Keratinocyte (primary cell): ENCODE results near the gene NFYB. TPM values are rescaled to one million over a fixed set of nuclear protein-coding genes. Genes with fewer than 3 reads are reported as not detected.

ENCODE experiments used
- DNase-seq: peaks from one replicate; pipeline ENCODE4 v3.0.0-alpha.2; 2011; ENCODE audit warnings: low read depth, missing footprints, low spot score
- FAIRE-seq: peaks from 2 replicates; lab custom pipeline; 2011; peaks lifted over from hg19 to GRCh38; lab: Jason Lieb, UNC
- H2AFZ ChIP-seq: 2 replicates; pipeline ENCODE4 v1.6.0; 2012; ENCODE audit warnings: low read length, control low read depth, inconsistent platforms; ENCODE audit not compliant: control insufficient read depth
- H3K27ac ChIP-seq: 2 replicates; pipeline ENCODE4 v1.5.1; 2011; ENCODE audit warnings: low read length; ENCODE audit not compliant: control insufficient read depth, insufficient read depth
- H3K27me3 ChIP-seq: 3 replicates; pipeline ENCODE4 v1.6.0; 2011; ENCODE audit warnings: low read length; ENCODE audit not compliant: control insufficient read depth, insufficient read depth; ENCODE audit errors: extremely low read depth
- H3K36me3 ChIP-seq, 2 experiments: 2 replicates in 1 of 2; 3 replicates in 1 of 2; pipeline ENCODE4 v1.5.1; 2011; ENCODE audit warnings: low read length in 2 of 2, mild to moderate bottlenecking in 1 of 2; ENCODE audit not compliant: control insufficient read depth in 2 of 2, insufficient read depth in 2 of 2; ENCODE audit errors: extremely low read depth in 1 of 2
- H3K4me1 ChIP-seq: 3 replicates; pipeline ENCODE4 v1.5.1; 2011; ENCODE audit warnings: low read length; ENCODE audit not compliant: control insufficient read depth, insufficient read depth; ENCODE audit errors: extremely low read depth
- H3K4me2 ChIP-seq: 3 replicates; pipeline ENCODE4 v1.6.0; 2011; ENCODE audit warnings: low read depth, low read length; ENCODE audit not compliant: control insufficient read depth, insufficient read depth; ENCODE audit errors: extremely low read depth
- H3K4me3 ChIP-seq, 3 experiments: fragments of 200-600 bp in 1 of 3; sonication (generic) in 1 of 3; 2 replicates in 2 of 3; 3 replicates in 1 of 3; pipeline ENCODE4 v1.5.1; 2011 to 2016; ENCODE audit warnings: low read length in 3 of 3, mild to moderate bottlenecking in 3 of 3, control low read depth in 2 of 3, inconsistent platforms in 1 of 3, low read depth in 1 of 3, mixed read lengths in 1 of 3, mixed run types in 1 of 3, moderate library complexity in 1 of 3; ENCODE audit not compliant: control insufficient read depth in 2 of 3, insufficient read depth in 2 of 3; ENCODE audit errors: extremely low read depth in 1 of 3
- H3K79me2 ChIP-seq: 2 replicates; pipeline ENCODE4 v1.6.0; 2012; ENCODE audit warnings: low read length; ENCODE audit not compliant: control insufficient read depth, insufficient read depth
- H3K9ac ChIP-seq: 3 replicates; pipeline ENCODE4 v1.6.0; 2011; ENCODE audit warnings: low read length; ENCODE audit not compliant: control insufficient read depth, insufficient read depth; ENCODE audit errors: extremely low read depth
- H3K9me1 ChIP-seq: 3 replicates; pipeline ENCODE4 v1.6.0; 2011; ENCODE audit warnings: low read length; ENCODE audit not compliant: control insufficient read depth, insufficient read depth; ENCODE audit errors: extremely low read depth
- H3K9me3 ChIP-seq: 2 replicates; pipeline ENCODE4 v1.5.1; 2012; ENCODE audit warnings: low read depth, low read length; ENCODE audit not compliant: control insufficient read depth
- H4K20me1 ChIP-seq: 3 replicates; pipeline ENCODE4 v1.6.0; 2011; ENCODE audit warnings: low read length; ENCODE audit not compliant: control insufficient read depth, insufficient read depth; ENCODE audit errors: extremely low read depth
- EZH2 ChIP-seq: IDR thresholded peaks from one replicate; pipeline ENCODE4 v1.6.1; 2012; ENCODE audit warnings: inconsistent platforms, mild to moderate bottlenecking, low read length, moderate library complexity
- dilution Hi-C: fragments of 300-500 bp; cut with MboI; formaldehyde crosslinking; loops from one replicate; pipeline ENCODE4 v1.7.0; 2020; ENCODE audit warnings: low sequenced_read_pairs; ENCODE audit not compliant: extremely low pct_ligation_motif_present
- polyA plus RNA-seq, 5 experiments: library from polyadenylated mRNA; depleted of rRNA in 3 of 5; stranded (reverse) in 3 of 5; stranded (forward) in 1 of 5; unstranded in 1 of 5; fragments of >200 nt; gene quantifications; 1 replicate in 1 of 5; 2 replicates in 3 of 5; 3 replicates in 1 of 5; pipeline versions ENCODE4 v1.2.1 to v1.2.3, GENCODE V29; 2011 to 2012; ENCODE audit warnings: missing spikeins in 2 of 5, low read depth in 1 of 5, low replicate concordance in 1 of 5
- TF ChIP-seq, protein P1 (sequence below), 3 experiments: IDR thresholded peaks in 1 of 3; conservative IDR thresholded peaks in 1 of 3; optimal IDR thresholded peaks in 1 of 3; 2 replicates in 2 of 3; 3 replicates in 1 of 3; pipeline versions ENCODE3 to v1.5.1; 2011; ENCODE audit warnings: low read length in 3 of 3, mild to moderate bottlenecking in 3 of 3, moderate library complexity in 2 of 3, control low read depth in 1 of 3, inconsistent platforms in 1 of 3; ENCODE audit not compliant: insufficient read depth in 2 of 3; ENCODE audit errors: extremely low read depth in 1 of 3

Gene NFYB
- polyA plus RNA-seq, 1 donor (not counting 4 experiments of a cell fraction or from before 2014, with no cell fraction given), result 22.8 TPM

- no peak overlapping the region for H3K9ac ChIP-seq
- H3K4me2 ChIP-seq, result no peak overlapping the region
- H3K9me1 ChIP-seq, result no peaks in the 10 kb centered on the region
- H3K9me3 ChIP-seq, result no peaks in the 10 kb centered on the region
- no peaks in the 10 kb centered on the region for H3K4me1 ChIP-seq
- H3K27me3 ChIP-seq, result no peaks in the 10 kb centered on the region
- FAIRE-seq (no peak), DNase-seq (no peak)
- no peak overlapping the region for H3K4me3 ChIP-seq
- H3K27ac ChIP-seq, result no peak overlapping the region
- no peak overlapping the region for H2AFZ ChIP-seq
- TF ChIP-seq, protein P1, sequence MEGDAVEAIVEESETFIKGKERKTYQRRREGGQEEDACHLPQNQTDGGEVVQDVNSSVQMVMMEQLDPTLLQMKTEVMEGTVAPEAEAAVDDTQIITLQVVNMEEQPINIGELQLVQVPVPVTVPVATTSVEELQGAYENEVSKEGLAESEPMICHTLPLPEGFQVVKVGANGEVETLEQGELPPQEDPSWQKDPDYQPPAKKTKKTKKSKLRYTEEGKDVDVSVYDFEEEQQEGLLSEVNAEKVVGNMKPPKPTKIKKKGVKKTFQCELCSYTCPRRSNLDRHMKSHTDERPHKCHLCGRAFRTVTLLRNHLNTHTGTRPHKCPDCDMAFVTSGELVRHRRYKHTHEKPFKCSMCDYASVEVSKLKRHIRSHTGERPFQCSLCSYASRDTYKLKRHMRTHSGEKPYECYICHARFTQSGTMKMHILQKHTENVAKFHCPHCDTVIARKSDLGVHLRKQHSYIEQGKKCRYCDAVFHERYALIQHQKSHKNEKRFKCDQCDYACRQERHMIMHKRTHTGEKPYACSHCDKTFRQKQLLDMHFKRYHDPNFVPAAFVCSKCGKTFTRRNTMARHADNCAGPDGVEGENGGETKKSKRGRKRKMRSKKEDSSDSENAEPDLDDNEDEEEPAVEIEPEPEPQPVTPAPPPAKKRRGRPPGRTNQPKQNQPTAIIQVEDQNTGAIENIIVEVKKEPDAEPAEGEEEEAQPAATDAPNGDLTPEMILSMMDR (optimal IDR thresholded peaks at IDR 0.05 in 1 of 3, IDR thresholded peaks at IDR 0.05 in 1 of 3, conservative IDR thresholded peaks at IDR 0.05 in 1 of 3; ENCODE audit: extremely low read depth in 1 of 3, insufficient read depth in 2 of 3, low read length in 3 of 3), result no peak
- TF ChIP-seq EZH2, result no peak
- dilution Hi-C loops, result no loop called here
- no peaks in the 10 kb centered on the region for H3K36me3 ChIP-seq
- H4K20me1 ChIP-seq, result no peaks in the 10 kb centered on the region
- H3K79me2 ChIP-seq, result no peaks in the 10 kb centered on the region
Measured at GRCh38 chr12:104166465-104166864, 28.5 kb upstream of the NFYB start.

GRCh38 chr12:104165801-104166200 is 27.8 kb upstream of the NFYB start:
- Histone ChIP-seq H3K27me3 (no peaks in the 10 kb centered on the region), H2AFZ (no peak overlapping the region), H3K4me3 (no peak overlapping the region), H4K20me1 (no peaks in the 10 kb centered on the region), H3K79me2 (no peaks in the 10 kb centered on the region), H3K9ac (no peak overlapping the region), H3K9me3 (no peaks in the 10 kb centered on the region), H3K4me1 (no peaks in the 10 kb centered on the region), H3K9me1 (no peaks in the 10 kb centered on the region), H3K36me3 (no peaks in the 10 kb centered on the region), H3K4me2 (no peak overlapping the region), H3K27ac (no peak overlapping the region)
- FAIRE-seq, result no peak
- DNase-seq, result no peak
- TF ChIP-seq EZH2, result no peak
- dilution Hi-C loops, result no loop called here

GRCh38 chr12:104164634-104165033 is 26.6 kb upstream of the NFYB start:
- Histone ChIP-seq H3K4me1 (no peaks in the 10 kb centered on the region), H3K9me3 (no peaks in the 10 kb centered on the region), H3K9ac (no peak overlapping the region), H4K20me1 (no peaks in the 10 kb centered on the region), H3K79me2 (no peaks in the 10 kb centered on the region), H3K27me3 (no peaks in the 10 kb centered on the region), H3K36me3 (no peaks in the 10 kb centered on the region), H3K4me3 (no peak overlapping the region), H3K27ac (no peak overlapping the region), H3K9me1 (no peaks in the 10 kb centered on the region), H3K4me2 (no peak overlapping the region), H2AFZ (no peak overlapping the region)
- TF ChIP-seq, protein P1 (optimal IDR thresholded peaks at IDR 0.05 in 1 of 3, IDR thresholded peaks at IDR 0.05 in 1 of 3, conservative IDR thresholded peaks at IDR 0.05 in 1 of 3; ENCODE audit: extremely low read depth in 1 of 3, insufficient read depth in 2 of 3, low read length in 3 of 3), result no peak
- no peak for TF ChIP-seq EZH2
- DNase-seq (no peak), FAIRE-seq (no peak)
- dilution Hi-C loops, result no loop called here
